CD4-positive, alpha-beta T cell (primary cell): ENCODE data around the gene ADARB2. TPM values are rescaled to one million over a fixed set of nuclear protein-coding genes. Genes with fewer than 3 reads are reported as not detected.

ENCODE experiments used
- ATAC-seq: fragments of 200-7000 bp; cut with Tn5 transposase; one replicate; pipeline ENCODE4 v1.10.0; 2022; ENCODE audit warnings: mild to moderate bottlenecking; ENCODE audit not compliant: poor library complexity
- CTCF ChIA-PET: fragments of 350-600 bp; sonication (Branson Sonifier 250); formaldehyde crosslinking; loops from one replicate; lab custom pipeline; 2021; ENCODE audit warnings: antibody characterized with exemption, inconsistent platforms; lab: Charles Lee
- POLR2A ChIA-PET: fragments of 350-600 bp; sonication (Branson Sonifier 250); formaldehyde crosslinking; loops from one replicate; lab custom pipeline; 2021; ENCODE audit warnings: antibody characterized with exemption, inconsistent platforms; lab: Charles Lee
- DNase-seq, 14 experiments: peaks; one replicate each; pipeline ENCODE4 v3.0.0-alpha.2; 2013 to 2020; ENCODE audit warnings: mixed read lengths in 2 of 14
- H3K27ac ChIP-seq, 2 donors: one replicate each; pipeline versions ENCODE4 v1.5.1 to v1.7.0; 2013; ENCODE audit warnings: low read length in 2 of 2, low read depth in 1 of 2, mild to moderate bottlenecking in 1 of 2
- H3K27me3 ChIP-seq, 2 experiments: 1 replicate in 1 of 2; 2 replicates in 1 of 2; pipeline versions ENCODE4 v1.6.1 to v1.7.0; 2013; ENCODE audit warnings: low read length in 2 of 2, control low read depth in 1 of 2, mild to moderate bottlenecking in 1 of 2, moderate library complexity in 1 of 2; ENCODE audit not compliant: insufficient read depth in 2 of 2, control insufficient read depth in 1 of 2
- H3K36me3 ChIP-seq: one replicate; pipeline ENCODE4 v1.6.1; 2013; ENCODE audit warnings: low read length, control low read depth; ENCODE audit not compliant: insufficient read depth
- H3K4me1 ChIP-seq: one replicate; pipeline ENCODE4 v1.6.1; 2013; ENCODE audit warnings: low read length, control low read depth; ENCODE audit not compliant: insufficient read depth
- H3K4me3 ChIP-seq: one replicate; pipeline ENCODE4 v1.5.1; 2013; ENCODE audit warnings: mild to moderate bottlenecking, low read length, moderate library complexity
- H3K9me3 ChIP-seq, 2 experiments: 1 replicate in 1 of 2; 2 replicates in 1 of 2; pipeline versions ENCODE4 v1.6.1 to v1.7.0; 2013; ENCODE audit warnings: low read length in 2 of 2, mild to moderate bottlenecking in 2 of 2, control low read depth in 1 of 2, moderate library complexity in 1 of 2; ENCODE audit not compliant: control insufficient read depth in 1 of 2, insufficient read depth in 1 of 2
- H3K27ac Mint-ChIP-seq: one replicate; pipeline ENCODE4 v1.8.0; 2020; ENCODE audit warnings: mixed read lengths
- H3K27me3 Mint-ChIP-seq: one replicate; pipeline ENCODE4 v1.8.0; 2021; ENCODE audit warnings: mixed read lengths
- H3K36me3 Mint-ChIP-seq: one replicate; pipeline ENCODE4 v1.8.0; 2021; ENCODE audit warnings: low read depth, mixed read lengths
- H3K4me1 Mint-ChIP-seq: one replicate; pipeline ENCODE4 v1.8.0; 2021; ENCODE audit warnings: low read depth, mixed read lengths
- H3K4me3 Mint-ChIP-seq: one replicate; pipeline ENCODE4 v1.8.0; 2020; ENCODE audit warnings: mild to moderate bottlenecking, mixed read lengths
- H3K9me3 Mint-ChIP-seq: one replicate; pipeline ENCODE4 v1.8.0; 2020; ENCODE audit warnings: mixed read lengths
- intact Hi-C, 2 experiments: fragments of 100-400 bp; cut with DNase I in 1 of 2; cut with micrococcal nuclease in 1 of 2; formaldehyde crosslinking; loops; one replicate each; pipeline versions ENCODE4 v1.15.1 to v1.9.0; 2023 to 2025; cut with DNase I, micrococcal nuclease
- total RNA-seq, 174 experiments: library from RNA in 2 of 174; stranded (reverse) in 2 of 174; gene quantifications; one replicate each; pipeline ENCODE4 v1.2.3 and lab custom pipeline; 2021 to 2026
- TF ChIP-seq, protein P1 (sequence below): fragments of 200-600 bp; IDR thresholded peaks from one replicate; pipeline ENCODE4 v1.8.0; 2022; ENCODE audit warnings: antibody characterized with exemption, mild to moderate bottlenecking

Gene ADARB2
- total RNA-seq, 2 experiments from 2014 or later = 0.14 TPM; not detected in 1

DNA sequence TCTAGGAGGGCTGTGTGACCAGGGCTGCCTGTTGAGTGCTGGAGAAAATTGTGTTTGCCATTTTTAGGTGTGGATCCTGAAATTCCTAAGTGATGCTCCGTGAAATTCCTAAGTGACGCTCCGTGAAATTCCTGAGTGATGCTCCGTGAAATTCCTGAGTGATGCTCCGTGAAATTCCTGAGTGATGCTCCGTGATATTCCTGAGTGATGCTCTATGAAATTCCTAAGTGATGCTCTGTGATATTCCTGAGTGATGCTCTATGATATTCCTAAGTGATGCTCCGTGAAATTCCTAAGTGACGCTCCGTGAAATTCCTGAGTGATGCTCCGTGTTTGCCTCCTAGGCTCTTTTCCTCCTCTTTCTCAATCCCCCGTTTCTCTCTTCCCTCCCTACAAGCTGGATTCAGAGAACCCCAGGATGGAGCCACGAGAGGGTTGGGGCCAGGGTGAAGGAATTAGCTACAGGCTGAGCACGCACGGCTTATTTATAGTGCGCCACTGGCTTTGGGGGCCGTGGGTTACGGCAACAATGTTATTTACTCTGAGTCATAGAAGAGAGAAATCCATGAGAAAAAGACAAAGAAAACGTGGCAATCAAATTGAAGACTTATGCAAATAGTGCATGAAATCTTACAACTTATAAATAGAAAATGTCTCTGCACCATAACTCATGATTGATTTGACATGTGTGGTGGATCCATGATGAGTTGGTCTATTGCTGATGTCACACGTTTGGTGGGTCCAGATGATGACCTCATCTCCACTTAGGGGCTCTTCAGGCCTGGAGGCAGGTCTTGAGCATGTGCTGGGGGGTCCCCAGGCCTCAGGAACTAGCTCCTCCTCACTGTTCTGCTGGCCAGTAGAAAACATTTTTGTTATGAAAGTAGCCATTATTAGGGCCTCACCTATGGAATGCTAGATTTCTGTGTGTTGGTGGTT is 456.6 kb downstream of the ADARB2 start:
- ATAC-seq = no peak

DNA sequence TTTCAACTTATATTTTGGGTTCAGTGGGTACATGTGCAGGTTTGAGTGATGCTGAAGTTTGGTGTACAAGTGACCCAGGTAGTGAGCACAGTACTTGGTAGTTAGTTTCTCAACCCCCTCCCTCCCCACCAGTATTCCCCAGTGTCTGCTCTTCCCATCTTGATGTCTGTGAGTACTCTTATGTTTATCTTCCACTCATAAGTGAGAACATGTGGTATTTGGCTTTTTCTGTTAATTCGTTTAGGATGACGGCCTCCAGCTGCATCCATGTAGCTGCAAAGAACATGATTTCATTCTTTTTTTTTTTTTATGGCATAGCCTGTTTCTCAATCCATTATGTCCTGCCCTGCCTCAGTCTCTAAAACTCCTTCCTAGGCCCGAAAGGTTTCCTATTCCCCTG is 459.0 kb downstream of the ADARB2 start:
- no peak for DNase-seq
- peaks cover 13% of the 10 kb centered on the region for H3K27me3 Mint-ChIP-seq
- peaks cover 0 to 7% of the 10 kb centered on the region in 2 experiments for H3K9me3 ChIP-seq
- no peak overlapping the region for H3K27ac Mint-ChIP-seq
- no peaks in the 10 kb centered on the region for H3K36me3 Mint-ChIP-seq
- H3K36me3 ChIP-seq = no peaks in the 10 kb centered on the region
- H3K4me3 Mint-ChIP-seq = no peak overlapping the region
- no peaks in the 10 kb centered on the region for H3K9me3 Mint-ChIP-seq
- ATAC-seq = no peak
- H3K4me1 Mint-ChIP-seq = no peaks in the 10 kb centered on the region
- no peak overlapping the region for H3K27ac ChIP-seq
- intact Hi-C loops = no loop called here
- POLR2A ChIA-PET = no interaction called here
- H3K4me3 ChIP-seq = no peak overlapping the region
- CTCF ChIA-PET = no interaction called here
- peaks cover 0 to 4% of the 10 kb centered on the region in 2 experiments for H3K27me3 ChIP-seq
- no peaks in the 10 kb centered on the region for H3K4me1 ChIP-seq
- TF ChIP-seq, protein P1, sequence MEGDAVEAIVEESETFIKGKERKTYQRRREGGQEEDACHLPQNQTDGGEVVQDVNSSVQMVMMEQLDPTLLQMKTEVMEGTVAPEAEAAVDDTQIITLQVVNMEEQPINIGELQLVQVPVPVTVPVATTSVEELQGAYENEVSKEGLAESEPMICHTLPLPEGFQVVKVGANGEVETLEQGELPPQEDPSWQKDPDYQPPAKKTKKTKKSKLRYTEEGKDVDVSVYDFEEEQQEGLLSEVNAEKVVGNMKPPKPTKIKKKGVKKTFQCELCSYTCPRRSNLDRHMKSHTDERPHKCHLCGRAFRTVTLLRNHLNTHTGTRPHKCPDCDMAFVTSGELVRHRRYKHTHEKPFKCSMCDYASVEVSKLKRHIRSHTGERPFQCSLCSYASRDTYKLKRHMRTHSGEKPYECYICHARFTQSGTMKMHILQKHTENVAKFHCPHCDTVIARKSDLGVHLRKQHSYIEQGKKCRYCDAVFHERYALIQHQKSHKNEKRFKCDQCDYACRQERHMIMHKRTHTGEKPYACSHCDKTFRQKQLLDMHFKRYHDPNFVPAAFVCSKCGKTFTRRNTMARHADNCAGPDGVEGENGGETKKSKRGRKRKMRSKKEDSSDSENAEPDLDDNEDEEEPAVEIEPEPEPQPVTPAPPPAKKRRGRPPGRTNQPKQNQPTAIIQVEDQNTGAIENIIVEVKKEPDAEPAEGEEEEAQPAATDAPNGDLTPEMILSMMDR = no peak

More for the DNA sequence above, 456.6 kb downstream of the ADARB2 start:
- ChIA-PET POLR2A (no interaction called here), CTCF (no interaction called here)
- no peak for DNase-seq
- peaks cover 0 to 4% of the 10 kb centered on the region in 2 experiments for H3K27me3 ChIP-seq
- H3K27me3 Mint-ChIP-seq = peaks cover 13% of the 10 kb centered on the region
- no peak overlapping the region for H3K4me3 Mint-ChIP-seq
- no peak overlapping the region for H3K4me3 ChIP-seq
- intact Hi-C loops = no loop called here
- H3K36me3 Mint-ChIP-seq = no peaks in the 10 kb centered on the region
- H3K4me1 ChIP-seq = no peaks in the 10 kb centered on the region
- H3K4me1 Mint-ChIP-seq = no peaks in the 10 kb centered on the region
- no peaks in the 10 kb centered on the region for H3K9me3 Mint-ChIP-seq
- H3K9me3 ChIP-seq = no peaks in the 10 kb centered on the region
- H3K36me3 ChIP-seq = no peaks in the 10 kb centered on the region
- TF ChIP-seq, protein P1 = no peak
- H3K27ac ChIP-seq = no peak overlapping the region
- no peak overlapping the region for H3K27ac Mint-ChIP-seq

DNA sequence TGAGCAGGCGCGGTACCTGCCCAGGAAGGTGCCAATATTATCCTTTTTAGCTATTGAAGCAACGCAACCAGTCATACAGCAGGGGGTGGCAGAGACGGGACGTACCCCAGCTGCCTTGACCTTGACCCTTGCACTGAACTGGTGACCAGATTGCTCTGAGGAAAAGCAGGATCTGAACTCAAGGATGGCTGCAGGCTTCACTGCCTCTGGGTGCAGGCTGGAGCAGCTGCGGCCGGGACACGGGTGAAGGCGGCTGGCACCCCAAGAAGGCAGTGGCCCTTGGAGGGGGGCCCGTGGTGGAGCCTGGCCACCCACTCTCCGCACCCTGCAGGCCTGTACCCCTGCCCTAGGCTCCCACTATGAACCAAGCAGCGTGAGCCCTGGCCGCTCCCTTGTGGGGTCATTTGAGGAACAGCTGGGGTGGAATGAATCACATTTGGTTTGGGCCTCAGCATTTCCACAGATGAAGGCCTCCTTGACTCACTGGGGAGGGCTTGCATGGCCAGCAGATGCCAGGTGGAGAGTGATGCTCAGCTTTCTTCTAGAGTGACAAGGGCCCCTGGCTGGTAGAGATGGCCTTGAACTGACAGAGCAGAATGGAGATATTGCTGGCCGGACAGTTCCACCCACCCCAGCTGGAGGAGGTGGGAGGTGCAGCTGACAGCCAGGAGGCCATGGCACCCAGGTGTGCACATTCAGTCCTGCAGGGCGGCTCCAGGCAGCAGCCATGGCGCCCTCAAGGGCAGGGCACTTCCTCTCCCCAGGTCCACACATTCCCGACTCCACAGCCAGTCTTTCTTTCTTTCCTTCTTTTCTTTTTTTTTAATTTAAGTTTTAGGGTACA is 462.4 kb downstream of the ADARB2 start:
- Mint-ChIP-seq H3K9me3 (no peaks in the 10 kb centered on the region), H3K27me3 (peaks cover 13% of the 10 kb centered on the region), H3K4me3 (no peak overlapping the region), H3K36me3 (no peaks in the 10 kb centered on the region), H3K27ac (no peak overlapping the region), H3K4me1 (no peaks in the 10 kb centered on the region)
- no peaks in the 10 kb centered on the region for H3K4me1 ChIP-seq
- no peaks in the 10 kb centered on the region for H3K27me3 ChIP-seq
- CTCF ChIA-PET = no interaction called here
- no peaks in the 10 kb centered on the region for H3K36me3 ChIP-seq
- DNase-seq (no peak), ATAC-seq (no peak)
- TF ChIP-seq, protein P1 = no peak
- intact Hi-C loops = no loop called here
- no peak overlapping the region for H3K27ac ChIP-seq
- H3K9me3 ChIP-seq = peaks cover 0 to 7% of the 10 kb centered on the region in 2 experiments
- POLR2A ChIA-PET = no interaction called here
- H3K4me3 ChIP-seq = no peak overlapping the region
